GM10248 (cell line): ENCODE data around the gene CACNA1C.
A peak's percentile ranks its signal among the peaks of the same experiment; 100 is the strongest.

Source experiments
- CTCF ChIA-PET: fragments of 300-600 bp; sonication (Branson Sonifier 250); formaldehyde crosslinking; extraction: SDS; loops from one replicate; lab custom pipeline; 2021; ENCODE audit warnings: antibody characterized with exemption; lab: Yijun Ruan, JAX
- POLR2A ChIA-PET: fragments of 350-650 bp; sonication (Branson Sonifier 250); formaldehyde crosslinking; extraction: SDS; loops from one replicate; lab custom pipeline; 2020; ENCODE audit warnings: antibody characterized with exemption; lab: Yijun Ruan, JAX
- DNase-seq: peaks from one replicate; pipeline ENCODE4 v3.0.0; 2012; ENCODE audit errors: extremely low spot score
- TF ChIP-seq, protein P1 (sequence below): IDR thresholded peaks from 2 replicates; pipeline ENCODE4 v1.5.1; 2012; ENCODE audit warnings: mild to moderate bottlenecking, low read depth; ENCODE audit errors: extremely low read depth, missing control alignments, control extremely low read depth

CACNA1C gene

GRCh38 chr12:2029851-2030250 is 22.9 kb upstream of the CACNA1C start:
- no peak for DNase-seq
- CTCF ChIA-PET, result interaction anchor here (1.8 kb wide), 1 partner anchor 11 kb away, joined by 4 read pairs; no protein-coding TSS in a partner anchor
- POLR2A ChIA-PET, result interaction anchor here (0.6 kb wide), 1 partner anchor 34 kb away, joined by 3 read pairs; no protein-coding TSS in a partner anchor
- TF ChIP-seq, protein P1, sequence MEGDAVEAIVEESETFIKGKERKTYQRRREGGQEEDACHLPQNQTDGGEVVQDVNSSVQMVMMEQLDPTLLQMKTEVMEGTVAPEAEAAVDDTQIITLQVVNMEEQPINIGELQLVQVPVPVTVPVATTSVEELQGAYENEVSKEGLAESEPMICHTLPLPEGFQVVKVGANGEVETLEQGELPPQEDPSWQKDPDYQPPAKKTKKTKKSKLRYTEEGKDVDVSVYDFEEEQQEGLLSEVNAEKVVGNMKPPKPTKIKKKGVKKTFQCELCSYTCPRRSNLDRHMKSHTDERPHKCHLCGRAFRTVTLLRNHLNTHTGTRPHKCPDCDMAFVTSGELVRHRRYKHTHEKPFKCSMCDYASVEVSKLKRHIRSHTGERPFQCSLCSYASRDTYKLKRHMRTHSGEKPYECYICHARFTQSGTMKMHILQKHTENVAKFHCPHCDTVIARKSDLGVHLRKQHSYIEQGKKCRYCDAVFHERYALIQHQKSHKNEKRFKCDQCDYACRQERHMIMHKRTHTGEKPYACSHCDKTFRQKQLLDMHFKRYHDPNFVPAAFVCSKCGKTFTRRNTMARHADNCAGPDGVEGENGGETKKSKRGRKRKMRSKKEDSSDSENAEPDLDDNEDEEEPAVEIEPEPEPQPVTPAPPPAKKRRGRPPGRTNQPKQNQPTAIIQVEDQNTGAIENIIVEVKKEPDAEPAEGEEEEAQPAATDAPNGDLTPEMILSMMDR, result no peak

GRCh38 chr12:2032506-2032905 is 20.3 kb upstream of the CACNA1C start:
- POLR2A ChIA-PET, result no interaction called here
- no peak for DNase-seq
- CTCF ChIA-PET, result interaction anchor here (1.8 to 2.3 kb wide), 2 partner anchors 15 to 93 kb away, joined by 5 to 7 read pairs; no protein-coding TSS in a partner anchor
- TF ChIP-seq, protein P1, result no peak

GRCh38 chr12:2034633-2035430 is 18.0 kb upstream of the CACNA1C start:
- POLR2A ChIA-PET, result no interaction called here
- CTCF ChIA-PET, result interaction anchor here (0.7 to 2.2 kb wide), 14 partner anchors 9 to 556 kb away, joined by 3 to 10 read pairs (median 4); no protein-coding TSS in a partner anchor
- DNase-seq, result peak; percentile 92
- TF ChIP-seq, protein P1, result peak; percentile 92

GRCh38 chr12:2035431-2036055 is 17.2 kb upstream of the CACNA1C start:
- DNase-seq, result no peak
- ChIA-PET POLR2A (no interaction called here), CTCF (interaction anchor here (1.2 to 2.2 kb wide), 7 partner anchors 9 to 244 kb away, joined by 3 to 14 read pairs (median 5); no protein-coding TSS in a partner anchor)
- TF ChIP-seq, protein P1, result no peak

GRCh38 chr12:2039034-2039433 is 13.8 kb upstream of the CACNA1C start:
- TF ChIP-seq, protein P1, result no peak
- CTCF ChIA-PET, result interaction anchor here (1.4 kb wide), 1 partner anchor 386 kb away, joined by 3 read pairs; no protein-coding TSS in a partner anchor
- POLR2A ChIA-PET, result no interaction called here
- DNase-seq, result no peak

DNA sequence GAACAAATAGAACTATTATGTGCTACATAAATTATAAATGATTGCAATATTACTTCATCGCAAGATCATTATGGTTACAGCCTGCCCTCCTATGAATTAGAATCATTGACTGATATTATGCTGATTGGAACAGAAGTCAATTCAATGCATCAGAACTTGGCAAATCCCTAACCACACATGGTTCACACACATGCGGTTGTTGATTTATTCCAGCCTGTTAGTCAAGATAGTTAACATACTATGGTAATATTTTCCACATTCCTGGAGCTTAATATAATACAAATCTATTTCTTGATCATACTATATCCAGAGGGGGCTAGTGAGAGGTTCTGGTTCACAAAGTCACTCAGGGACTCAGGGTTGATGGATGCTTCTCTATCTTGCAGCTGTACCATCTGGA is 9.7 kb upstream of the CACNA1C start:
- no peak for DNase-seq
- TF ChIP-seq, protein P1, result no peak
- CTCF ChIA-PET, result no interaction called here
- POLR2A ChIA-PET, result no interaction called here
